WERI-Rb-1 (cell line): ENCODE results near the gene CTIF.

Experiments
- DNase-seq: peaks from one replicate; pipeline ENCODE4 v3.0.0-alpha.2; 2020
- H3K27ac ChIP-seq: fragments of 250-450 bp; sonication (Bioruptor Pico); 2 replicates; pipeline ENCODE4 v1.5.1; 2020; ENCODE audit warnings: mild to moderate bottlenecking, moderate library complexity
- H3K27me3 ChIP-seq: fragments of 250-450 bp; sonication (Bioruptor Pico); 2 replicates; pipeline ENCODE4 v1.5.1; 2021; ENCODE audit warnings: mild to moderate bottlenecking, low read depth, moderate library complexity; ENCODE audit not compliant: insufficient read depth, severe bottlenecking
- H3K36me3 ChIP-seq: fragments of 250-450 bp; sonication (Bioruptor Pico); 2 replicates; pipeline ENCODE4 v1.5.1; 2020; ENCODE audit warnings: mild to moderate bottlenecking, moderate library complexity
- H3K4me3 ChIP-seq: 2 replicates; pipeline ENCODE4 v1.5.1; 2011; ENCODE audit warnings: low read depth, mild to moderate bottlenecking, control low read depth, low read length
- H3K9me3 ChIP-seq: fragments of 250-450 bp; sonication (Bioruptor Pico); 2 replicates; pipeline ENCODE4 v1.5.1; 2021; ENCODE audit warnings: mild to moderate bottlenecking, moderate library complexity; ENCODE audit not compliant: severe bottlenecking
- TF ChIP-seq, protein P1 (sequence below): IDR thresholded peaks from 2 replicates; pipeline ENCODE4 v1.5.1; 2011; ENCODE audit warnings: low read depth, mild to moderate bottlenecking, control low read depth, inconsistent platforms, low read length

Gene CTIF

DNA sequence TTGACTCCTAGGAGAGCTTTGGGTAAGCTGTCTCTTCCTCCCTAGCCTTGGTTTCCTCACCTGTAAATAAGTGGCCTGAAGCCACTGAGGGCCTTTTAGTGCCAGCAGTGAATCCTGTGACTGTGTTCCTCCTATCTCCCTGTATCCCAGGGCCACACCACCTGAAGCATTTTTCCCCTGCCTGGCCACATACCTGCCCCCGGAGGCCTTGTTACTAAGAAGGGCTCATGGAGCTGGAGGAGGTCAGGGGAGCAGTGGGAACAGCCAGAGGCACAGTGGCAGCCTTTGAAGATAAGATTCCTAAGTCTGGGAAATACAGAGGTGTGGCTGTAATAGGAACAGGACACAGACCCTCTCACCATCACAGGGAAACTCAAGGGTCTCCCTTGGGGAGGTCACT is 249.5 kb downstream of the CTIF start:
- Histone ChIP-seq H3K4me3 (no peak overlapping the region), H3K27ac (no peak overlapping the region), H3K36me3 (peaks cover 14% of the 10 kb centered on the region), H3K9me3 (no peaks in the 10 kb centered on the region), H3K27me3 (no peaks in the 10 kb centered on the region)
- TF ChIP-seq, protein P1, sequence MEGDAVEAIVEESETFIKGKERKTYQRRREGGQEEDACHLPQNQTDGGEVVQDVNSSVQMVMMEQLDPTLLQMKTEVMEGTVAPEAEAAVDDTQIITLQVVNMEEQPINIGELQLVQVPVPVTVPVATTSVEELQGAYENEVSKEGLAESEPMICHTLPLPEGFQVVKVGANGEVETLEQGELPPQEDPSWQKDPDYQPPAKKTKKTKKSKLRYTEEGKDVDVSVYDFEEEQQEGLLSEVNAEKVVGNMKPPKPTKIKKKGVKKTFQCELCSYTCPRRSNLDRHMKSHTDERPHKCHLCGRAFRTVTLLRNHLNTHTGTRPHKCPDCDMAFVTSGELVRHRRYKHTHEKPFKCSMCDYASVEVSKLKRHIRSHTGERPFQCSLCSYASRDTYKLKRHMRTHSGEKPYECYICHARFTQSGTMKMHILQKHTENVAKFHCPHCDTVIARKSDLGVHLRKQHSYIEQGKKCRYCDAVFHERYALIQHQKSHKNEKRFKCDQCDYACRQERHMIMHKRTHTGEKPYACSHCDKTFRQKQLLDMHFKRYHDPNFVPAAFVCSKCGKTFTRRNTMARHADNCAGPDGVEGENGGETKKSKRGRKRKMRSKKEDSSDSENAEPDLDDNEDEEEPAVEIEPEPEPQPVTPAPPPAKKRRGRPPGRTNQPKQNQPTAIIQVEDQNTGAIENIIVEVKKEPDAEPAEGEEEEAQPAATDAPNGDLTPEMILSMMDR: no peak
- DNase-seq: no peak

DNA sequence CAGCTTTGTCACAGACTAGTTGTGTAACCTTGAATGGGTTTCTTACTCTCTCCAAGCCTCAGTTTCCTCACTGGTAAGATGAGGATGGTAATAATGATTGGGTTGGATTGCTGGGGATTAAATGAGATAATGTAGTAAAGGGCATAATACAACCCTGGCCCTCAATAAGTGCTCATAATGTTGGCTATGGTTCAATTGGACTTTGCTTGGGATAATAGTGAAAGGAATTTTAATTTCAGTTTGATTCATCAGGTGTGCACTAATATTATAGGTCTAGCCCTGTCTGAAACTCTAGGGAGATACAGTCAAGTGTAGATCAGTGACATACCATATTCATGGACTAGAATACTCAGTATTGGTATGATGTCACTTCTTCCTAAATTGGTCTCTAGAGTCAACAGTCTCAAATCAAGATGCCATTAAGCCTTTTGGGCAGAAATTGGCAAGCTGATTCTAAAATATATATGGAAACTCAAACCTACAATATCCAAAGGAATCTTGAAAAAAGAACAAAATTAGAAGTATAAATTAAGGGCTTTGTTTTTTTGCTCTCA is 250.5 kb downstream of the CTIF start:
- DNase-seq: no peak
- Histone ChIP-seq H3K9me3 (no peaks in the 10 kb centered on the region), H3K27me3 (no peaks in the 10 kb centered on the region), H3K36me3 (peaks cover 17% of the 10 kb centered on the region), H3K27ac (no peak overlapping the region), H3K4me3 (no peak overlapping the region)
- TF ChIP-seq, protein P1: no peak

DNA sequence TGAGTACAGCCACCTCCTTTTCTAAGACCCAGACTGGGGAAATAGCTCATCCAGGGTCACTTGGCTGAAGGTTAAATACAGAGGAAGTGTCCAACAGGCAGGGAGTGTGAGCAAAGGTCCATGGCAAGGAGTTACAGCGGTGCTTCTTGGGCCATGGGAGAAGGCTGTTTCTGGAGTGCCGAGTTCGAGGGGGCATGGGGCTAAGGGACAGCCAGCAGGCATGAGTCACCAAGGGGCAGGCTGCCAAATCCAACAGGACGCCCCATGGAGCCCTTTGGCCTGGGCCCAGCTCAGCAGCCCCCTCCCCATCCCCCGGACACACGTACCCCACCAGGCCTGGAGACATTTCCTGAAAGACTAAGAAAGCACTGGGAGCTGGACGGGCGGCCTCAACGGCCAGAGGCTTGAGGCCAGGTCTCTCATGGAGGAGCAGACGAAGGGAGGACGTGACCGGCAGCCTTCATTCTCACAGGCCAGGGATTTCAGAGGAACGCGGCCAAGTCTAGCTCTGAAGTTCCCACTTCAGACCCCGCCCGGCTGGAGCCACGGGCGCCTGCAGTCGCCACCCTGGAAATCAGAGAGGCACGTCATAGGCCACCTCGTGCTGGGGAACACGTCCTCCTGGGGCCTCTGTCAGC is 251.5 kb downstream of the CTIF start:
- no peak overlapping the region for H3K27ac ChIP-seq
- no peak overlapping the region for H3K4me3 ChIP-seq
- TF ChIP-seq, protein P1: no peak
- H3K36me3 ChIP-seq: peaks cover 17% of the 10 kb centered on the region
- no peak for DNase-seq
- H3K27me3 ChIP-seq: no peaks in the 10 kb centered on the region
- no peaks in the 10 kb centered on the region for H3K9me3 ChIP-seq

DNA sequence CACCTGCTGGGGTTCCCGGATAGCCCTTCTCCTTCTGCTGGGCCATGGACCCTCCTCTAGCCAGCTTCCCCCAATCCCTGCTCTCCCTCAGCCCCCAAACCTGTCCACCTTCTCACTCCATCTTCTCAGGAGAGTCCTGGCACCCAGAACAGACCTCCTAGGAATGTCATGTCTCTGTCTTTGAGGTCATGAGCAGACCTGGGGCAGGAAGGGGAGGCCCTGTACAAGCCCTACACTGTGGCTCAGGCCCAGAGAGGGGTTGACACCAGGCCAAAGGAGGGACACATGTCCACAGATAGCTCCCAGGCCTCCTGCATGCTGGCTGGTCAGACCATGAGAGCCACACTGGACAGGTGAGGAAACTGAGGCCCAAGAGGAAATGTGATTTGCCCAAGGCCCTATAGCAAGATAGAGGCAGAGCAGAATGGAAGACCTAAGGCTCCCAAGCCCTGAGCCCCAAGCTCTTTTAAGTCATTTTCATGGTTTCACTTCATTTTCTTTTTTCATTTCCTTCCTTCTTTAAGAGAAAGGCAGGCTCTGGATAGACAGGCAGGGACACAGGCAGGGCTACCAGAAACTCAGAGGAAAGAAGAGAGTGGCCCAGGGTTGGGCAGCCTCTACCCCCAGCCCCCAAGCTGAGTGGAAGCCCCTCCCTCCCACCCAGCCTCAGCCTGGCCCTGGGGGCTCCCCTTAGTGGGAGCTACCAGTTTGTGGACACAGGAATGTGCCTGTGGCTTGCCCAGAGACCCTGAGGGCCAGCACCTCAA is 252.2 kb downstream of the CTIF start:
- Histone ChIP-seq H3K9me3 (no peaks in the 10 kb centered on the region), H3K36me3 (peaks cover 17% of the 10 kb centered on the region), H3K27me3 (no peaks in the 10 kb centered on the region), H3K27ac (no peak overlapping the region), H3K4me3 (no peak overlapping the region)
- DNase-seq: no peak
- TF ChIP-seq, protein P1: no peak

DNA sequence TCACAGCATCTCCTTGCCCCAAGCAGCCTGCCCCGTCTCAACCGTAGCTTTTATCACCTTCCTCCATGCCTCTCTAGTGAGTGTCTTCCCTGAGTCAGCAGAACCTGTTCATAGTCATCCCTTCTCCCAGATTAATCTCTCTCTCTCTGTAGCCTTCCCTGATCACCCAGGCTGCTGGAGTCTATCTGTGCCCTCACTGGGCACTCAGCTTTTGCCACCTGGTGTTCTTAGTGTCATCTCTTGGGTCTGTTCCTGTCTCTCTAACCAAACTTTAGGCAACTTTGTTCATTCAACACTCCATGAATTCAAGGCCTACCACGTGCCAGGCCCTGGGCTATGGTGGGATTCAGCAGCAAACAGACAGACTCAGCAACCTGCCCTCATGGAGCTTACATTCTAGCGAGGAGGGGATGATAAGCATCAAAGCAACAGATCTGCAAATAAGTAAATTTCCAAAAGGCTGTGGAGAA is 252.8 kb downstream of the CTIF start:
- H3K27me3 ChIP-seq: no peaks in the 10 kb centered on the region
- DNase-seq: no peak
- peaks cover 17% of the 10 kb centered on the region for H3K36me3 ChIP-seq
- H3K9me3 ChIP-seq: no peaks in the 10 kb centered on the region
- no peak overlapping the region for H3K4me3 ChIP-seq
- TF ChIP-seq, protein P1: no peak
- no peak overlapping the region for H3K27ac ChIP-seq
